K562 (cell line): ENCODE data around the gene YY1AP1. TPM values are rescaled to one million over a fixed set of nuclear protein-coding genes. Genes with fewer than 3 reads are reported as not detected.

Experiments used
- CBFA2T2 ChIP-seq: fragments of 450-650 bp; conservative IDR thresholded peaks from 2 replicates; pipeline ENCODE4 v1.6.1; 2017; ENCODE audit warnings: mild to moderate bottlenecking
- CREBBP ChIP-seq: IDR thresholded peaks from one replicate; pipeline ENCODE4 v1.6.1; 2012; ENCODE audit warnings: low read depth, mild to moderate bottlenecking, control low read depth, inconsistent platforms, low read length
- DPF2 ChIP-seq: fragments of 450-650 bp; IDR thresholded peaks from 2 replicates; pipeline ENCODE4 v1.6.1; 2016
- GATAD2A ChIP-seq: fragments of 450-650 bp; IDR thresholded peaks from 2 replicates; pipeline ENCODE4 v1.6.1; 2017
- HDAC8 ChIP-seq: fragments of 450-650 bp; IDR thresholded peaks from 2 replicates; pipeline ENCODE4 v1.6.1; 2016; ENCODE audit warnings: mild to moderate bottlenecking, missing genetic modification characterization, moderate library complexity, missing compliant biosample characterization
- MYNN ChIP-seq, 2 experiments: sonication (generic); formaldehyde crosslinking in 1 of 2; IDR thresholded peaks; 2 replicates each; pipeline versions ENCODE4 v1.5.0 to v1.6.1; 2016 to 2020; ENCODE audit warnings: antibody characterized with exemption in 1 of 2, missing genetic modification reagents in 1 of 2
- OTX1 ChIP-seq: fragments of 450-650 bp; formaldehyde crosslinking; IDR thresholded peaks from 2 replicates; pipeline ENCODE4 v1.4.0; 2022; ENCODE audit warnings: mild to moderate bottlenecking
- PCBP1 ChIP-seq: fragments of 200-400 bp; formaldehyde crosslinking; IDR thresholded peaks from 2 replicates; pipeline ENCODE4 v1.6.1; 2018; ENCODE audit warnings: mild to moderate bottlenecking, low read depth, low read length; ENCODE audit not compliant: poor library complexity, severe bottlenecking
- POLR2A ChIP-seq: fragments of 450-650 bp; conservative IDR thresholded peaks from 2 replicates; pipeline ENCODE4 v1.6.1; 2016
- SIN3B ChIP-seq: fragments of 450-650 bp; IDR thresholded peaks from 2 replicates; pipeline ENCODE4 v1.6.1; 2017; ENCODE audit warnings: low read depth, mild to moderate bottlenecking, moderate library complexity
- TCF7L2 ChIP-seq: fragments of 150-350 bp; IDR thresholded peaks from 2 replicates; pipeline ENCODE4 v1.6.1; 2016; ENCODE audit warnings: low read depth, mild to moderate bottlenecking, low read length, moderate library complexity
- ZBTB1 ChIP-seq: sonication (generic); formaldehyde crosslinking; IDR thresholded peaks from 2 replicates; pipeline ENCODE4 v1.8.1; 2023; ENCODE audit warnings: missing genetic modification reagents, low read depth, mild to moderate bottlenecking, borderline replicate concordance
- ZFX ChIP-seq: sonication (generic); formaldehyde crosslinking; IDR thresholded peaks from 2 replicates; pipeline ENCODE4 v1.8.0; 2022; ENCODE audit warnings: mild to moderate bottlenecking, missing genetic modification reagents, moderate library complexity
- ZMIZ1 ChIP-seq, 2 experiments: fragments of 150-350 bp in 1 of 2; IDR thresholded peaks; 2 replicates each; pipeline ENCODE4 v1.6.1; 2012 to 2016; ENCODE audit warnings: low read depth in 2 of 2, low read length in 2 of 2, mild to moderate bottlenecking in 1 of 2, moderate library complexity in 1 of 2
- ZNF316 ChIP-seq: fragments of 450-650 bp; IDR thresholded peaks from 2 replicates; pipeline ENCODE4 v1.6.1; 2016
- ZNF75A ChIP-seq: fragments of 450-650 bp; formaldehyde crosslinking; IDR thresholded peaks from 2 replicates; pipeline ENCODE4 v1.4.0; 2020; ENCODE audit warnings: mild to moderate bottlenecking
- ZNF778 ChIP-seq: fragments of 450-650 bp; formaldehyde crosslinking; IDR thresholded peaks from 2 replicates; pipeline ENCODE4 v1.4.0; 2020; ENCODE audit warnings: mild to moderate bottlenecking, moderate library complexity
- polyA plus RNA-seq, 8 experiments: library from polyadenylated mRNA; depleted of rRNA in 4 of 8; stranded (reverse) in 5 of 8; unstranded in 3 of 8; fragments of >200 nt; fragmentation: Nextera tagmentation in 2 of 8; fragmentation: Illumina TruSeq in 1 of 8; extraction: Ambion mirVana in 2 of 8; extraction: Trizol in 1 of 8; gene quantifications; 2 replicates each; pipeline versions ENCODE4 v1.2.1 to v1.2.3, GENCODE V29; 2011 to 2014; ENCODE audit warnings: inconsistent platforms in 1 of 8, missing spikeins in 1 of 8
- total RNA-seq, 7 experiments: library from RNA; depleted of rRNA in 6 of 7; stranded (reverse); fragments of >200 nt in 6 of 7; fragmentation: Illumina TruSeq in 2 of 7; extraction: Trizol in 2 of 7; gene quantifications; 2 replicates each; pipeline versions ENCODE4 v1.2.1 to v1.2.3, GENCODE V29; 2011 to 2021; ENCODE audit warnings: low replicate concordance in 1 of 7
- TF ChIP-seq, protein P1 (sequence below): fragments of 250-450 bp; sonication (Bioruptor Pico); IDR thresholded peaks from 2 replicates; pipeline ENCODE4 v1.9.0; 2021; ENCODE audit warnings: mild to moderate bottlenecking, inconsistent platforms
- TF ChIP-seq, protein P2 (sequence below): fragments of 450-650 bp; conservative IDR thresholded peaks from 2 replicates; pipeline ENCODE4 v1.6.1; 2016; ENCODE audit warnings: missing genetic modification characterization, low read depth, mild to moderate bottlenecking, missing compliant biosample characterization, moderate library complexity
- TF ChIP-seq, protein P3 (sequence below): fragments of 250-450 bp; sonication (Bioruptor Pico); IDR thresholded peaks from 2 replicates; pipeline ENCODE4 v1.8.0; 2022; ENCODE audit warnings: inconsistent platforms, mild to moderate bottlenecking, moderate library complexity, borderline replicate concordance

YY1AP1 gene
- total and polyA plus RNA-seq, 9 of the 15 experiments (the other 6 are each of a cell fraction or from before 2014, with no cell fraction given), result 18.4 to 90.7 (median 42.9) TPM

DNA sequence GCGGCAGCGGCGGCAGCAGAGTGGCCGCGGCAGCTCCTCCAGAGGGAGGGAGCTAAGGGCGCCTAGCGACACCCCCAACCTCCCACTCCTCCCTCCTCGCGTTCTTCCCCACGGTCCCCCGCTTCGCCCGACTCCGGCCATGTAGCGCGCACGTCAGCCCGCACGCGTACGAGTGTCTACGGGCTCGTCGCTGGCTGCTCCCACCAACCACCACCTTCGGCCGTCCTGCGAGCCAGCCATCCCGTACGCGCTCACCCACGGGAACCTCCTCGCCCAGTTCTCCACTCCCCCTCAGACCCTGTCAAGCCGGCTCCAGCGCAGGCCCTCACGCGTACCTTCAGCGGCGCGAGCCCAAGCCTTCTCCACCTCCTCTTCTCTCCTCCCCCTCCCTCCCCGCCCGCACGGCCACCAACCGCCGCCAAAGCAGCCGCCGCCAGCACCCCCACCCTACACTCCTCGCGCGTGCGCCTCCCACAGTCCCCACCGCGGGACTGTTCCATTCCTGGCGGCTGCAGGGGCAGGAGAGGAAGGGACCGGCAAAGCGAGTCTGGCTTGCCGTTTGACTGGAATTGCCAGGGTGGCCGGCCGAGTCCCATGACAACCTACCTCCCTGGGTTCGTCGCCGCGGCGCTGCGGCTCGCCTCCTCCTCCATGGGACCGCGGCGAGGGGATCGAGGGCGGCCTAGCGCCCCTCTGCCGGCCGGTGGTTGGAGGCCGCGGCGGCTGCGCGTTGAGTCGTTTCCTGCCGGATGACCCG lies at the start of gene YY1AP1 (continued):
- TF ChIP-seq, protein P1, sequence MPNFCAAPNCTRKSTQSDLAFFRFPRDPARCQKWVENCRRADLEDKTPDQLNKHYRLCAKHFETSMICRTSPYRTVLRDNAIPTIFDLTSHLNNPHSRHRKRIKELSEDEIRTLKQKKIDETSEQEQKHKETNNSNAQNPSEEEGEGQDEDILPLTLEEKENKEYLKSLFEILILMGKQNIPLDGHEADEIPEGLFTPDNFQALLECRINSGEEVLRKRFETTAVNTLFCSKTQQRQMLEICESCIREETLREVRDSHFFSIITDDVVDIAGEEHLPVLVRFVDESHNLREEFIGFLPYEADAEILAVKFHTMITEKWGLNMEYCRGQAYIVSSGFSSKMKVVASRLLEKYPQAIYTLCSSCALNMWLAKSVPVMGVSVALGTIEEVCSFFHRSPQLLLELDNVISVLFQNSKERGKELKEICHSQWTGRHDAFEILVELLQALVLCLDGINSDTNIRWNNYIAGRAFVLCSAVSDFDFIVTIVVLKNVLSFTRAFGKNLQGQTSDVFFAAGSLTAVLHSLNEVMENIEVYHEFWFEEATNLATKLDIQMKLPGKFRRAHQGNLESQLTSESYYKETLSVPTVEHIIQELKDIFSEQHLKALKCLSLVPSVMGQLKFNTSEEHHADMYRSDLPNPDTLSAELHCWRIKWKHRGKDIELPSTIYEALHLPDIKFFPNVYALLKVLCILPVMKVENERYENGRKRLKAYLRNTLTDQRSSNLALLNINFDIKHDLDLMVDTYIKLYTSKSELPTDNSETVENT (CRISPR knock-in tag), result peak; percentile 50
- TF ChIP-seq, protein P2, sequence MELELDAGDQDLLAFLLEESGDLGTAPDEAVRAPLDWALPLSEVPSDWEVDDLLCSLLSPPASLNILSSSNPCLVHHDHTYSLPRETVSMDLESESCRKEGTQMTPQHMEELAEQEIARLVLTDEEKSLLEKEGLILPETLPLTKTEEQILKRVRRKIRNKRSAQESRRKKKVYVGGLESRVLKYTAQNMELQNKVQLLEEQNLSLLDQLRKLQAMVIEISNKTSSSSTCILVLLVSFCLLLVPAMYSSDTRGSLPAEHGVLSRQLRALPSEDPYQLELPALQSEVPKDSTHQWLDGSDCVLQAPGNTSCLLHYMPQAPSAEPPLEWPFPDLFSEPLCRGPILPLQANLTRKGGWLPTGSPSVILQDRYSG (tag), result no peak
- TF ChIP-seq MYNN (IDR thresholded peaks at IDR 0.05) (no peak), MYNN (CRISPR knock-in tag; IDR thresholded peaks at IDR 0.05) (no peak), ZNF778 (no peak), HDAC8 (tag) (no peak), CBFA2T2 (no peak), TCF7L2 (peak; percentile 95), POLR2A (peak; percentile 81), ZFX (CRISPR knock-in tag) (peak; percentile 82), ZNF75A (CRISPR knock-in tag) (no peak), CREBBP (no peak), PCBP1 (peak; percentile 92), DPF2 (0 out of 2 replicates have a peak, but pooled peaks have one; percentile 20), ZNF316 (0 out of 2 replicates have a peak, but pooled peaks have one; percentile 1), ZBTB1 (peak; percentile 79), GATAD2A (no peak), OTX1 (no peak), ZMIZ1 (IDR thresholded peaks at IDR 0.05; ENCODE audit: low read depth in 2 of 2, low read length in 2 of 2) (no peak), SIN3B (peak; percentile 80; the same call in 1 of the 2 replicates)
- TF ChIP-seq, protein P3, sequence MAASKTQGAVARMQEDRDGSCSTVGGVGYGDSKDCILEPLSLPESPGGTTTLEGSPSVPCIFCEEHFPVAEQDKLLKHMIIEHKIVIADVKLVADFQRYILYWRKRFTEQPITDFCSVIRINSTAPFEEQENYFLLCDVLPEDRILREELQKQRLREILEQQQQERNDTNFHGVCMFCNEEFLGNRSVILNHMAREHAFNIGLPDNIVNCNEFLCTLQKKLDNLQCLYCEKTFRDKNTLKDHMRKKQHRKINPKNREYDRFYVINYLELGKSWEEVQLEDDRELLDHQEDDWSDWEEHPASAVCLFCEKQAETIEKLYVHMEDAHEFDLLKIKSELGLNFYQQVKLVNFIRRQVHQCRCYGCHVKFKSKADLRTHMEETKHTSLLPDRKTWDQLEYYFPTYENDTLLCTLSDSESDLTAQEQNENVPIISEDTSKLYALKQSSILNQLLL, result no peak
